ENCODE results near the gene KCTD2.
A peak's percentile ranks its signal among the peaks of the same experiment; 100 is the strongest.
"Not testable (repeated sequence)": the region's sequence is repeated elsewhere in the genome, so short reads cannot be mapped to it uniquely, and the experiment has no call there.

The KCTD2 gene

GRCh38 chr17:75020331-75021110, 26.5 kb upstream of the KCTD2 start:
- no peak for DNase-seq

GRCh38 chr17:75024686-75025397, 22.2 kb upstream of the KCTD2 start:
- DNase-seq = no peak

GRCh38 chr17:75025398-75025734, 21.7 kb upstream of the KCTD2 start:
- not testable (repeated sequence) for DNase-seq

- not testable (repeated sequence) for DNase-seq
Measured at GRCh38 chr17:75026650-75027049, 20.4 kb upstream of the KCTD2 start.

GRCh38 chr17:75030161-75030560, 16.9 kb upstream of the KCTD2 start:
- no peak for DNase-seq

- DNase-seq = peak; percentile 71
Measured at GRCh38 chr17:75031972-75032719, 14.9 kb upstream of the KCTD2 start.

- DNase-seq = no peak
Measured at GRCh38 chr17:75032720-75033280, 14.2 kb upstream of the KCTD2 start.

- peak; percentile 58 for DNase-seq
Measured at GRCh38 chr17:75033346-75034235, 13.4 kb upstream of the KCTD2 start.

- DNase-seq = peak; percentile 40
Measured at GRCh38 chr17:75034236-75034908, 12.7 kb upstream of the KCTD2 start.

GRCh38 chr17:75036643-75037268, 10.3 kb upstream of the KCTD2 start:
- peak; percentile 52 for DNase-seq

GRCh38 chr17:75039238-75039637, 7.8 kb upstream of the KCTD2 start:
- DNase-seq = no peak

- DNase-seq = no peak
Measured at GRCh38 chr17:75041656-75042280, 5.3 kb upstream of the KCTD2 start.

- not testable (repeated sequence) for DNase-seq
Measured at GRCh38 chr17:75043789-75044188, 3.2 kb upstream of the KCTD2 start.

- DNase-seq = no peak
Measured at GRCh38 chr17:75044716-75045115, 2.3 kb upstream of the KCTD2 start.

GRCh38 chr17:75045946-75046406, 1.0 kb upstream of the KCTD2 start:
- not testable (repeated sequence) for DNase-seq

- DNase-seq = no peak
Measured at GRCh38 chr17:75047398-75048098, 523 bp downstream of the KCTD2 start.

GRCh38 chr17:75048249-75048878, 1.3 kb downstream of the KCTD2 start:
- DNase-seq = no peak

- no peak for DNase-seq
Measured at GRCh38 chr17:75049057-75049456, 2.0 kb downstream of the KCTD2 start.

- no peak for DNase-seq
Measured at GRCh38 chr17:75049706-75050105, 2.7 kb downstream of the KCTD2 start.
